Measurements from ENCODE around the gene DAGLB.
"Not testable (repeated sequence)": the region's sequence is repeated elsewhere in the genome, so short reads cannot be mapped to it uniquely, and the experiment has no call there.

Gene DAGLB

GRCh38 chr7:6403907-6404306 is 43.8 kb downstream of the DAGLB start:
- Histone ChIP-seq H3K4me2 (ENCODE audit: low read length) (no peak overlapping the region), H3K27me3 (ENCODE audit: control insufficient read depth, insufficient read depth, low read length) (no peaks in the 10 kb centered on the region), H3K9ac (ENCODE audit: low read depth, low read length) (no peak overlapping the region), H3K36me3 (ENCODE audit: insufficient read depth, low read length) (peaks cover 79% of the 10 kb centered on the region), H3K9me3 (replicated peaks; ENCODE audit: low read length) (no peaks in the 10 kb centered on the region), H3K4me3 (ENCODE audit: low read length) (no peak overlapping the region), H3K4me1 (ENCODE audit: control insufficient read depth, insufficient read depth, low read length) (peaks cover 6% of the 10 kb centered on the region)

DNA sequence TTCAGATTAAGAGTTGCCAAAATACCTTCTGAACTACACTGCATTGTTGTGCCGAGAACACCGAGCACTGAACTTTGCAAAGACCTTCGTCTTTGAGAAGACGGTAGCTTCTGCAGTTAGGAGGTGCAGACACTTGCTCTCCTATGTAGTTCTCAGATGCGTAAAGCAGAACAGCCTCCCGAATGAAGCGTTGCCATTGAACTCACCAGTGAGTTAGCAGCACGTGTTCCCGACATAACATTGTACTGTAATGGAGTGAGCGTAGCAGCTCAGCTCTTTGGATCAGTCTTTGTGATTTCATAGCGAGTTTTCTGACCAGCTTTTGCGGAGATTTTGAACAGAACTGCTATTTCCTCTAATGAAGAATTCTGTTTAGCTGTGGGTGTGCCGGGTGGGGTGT is 45.0 kb downstream of the DAGLB start:
- H3K4me1 ChIP-seq (ENCODE audit: control insufficient read depth, insufficient read depth, low read length) = peaks cover 17% of the 10 kb centered on the region
- no peak overlapping the region for H3K4me2 ChIP-seq (ENCODE audit: low read length)
- no peaks in the 10 kb centered on the region for H3K27me3 ChIP-seq (ENCODE audit: control insufficient read depth, insufficient read depth, low read length)
- H3K9ac ChIP-seq (ENCODE audit: low read depth, low read length) = no peak overlapping the region
- no peak overlapping the region for H3K4me3 ChIP-seq (ENCODE audit: low read length)
- peaks cover 81% of the 10 kb centered on the region for H3K36me3 ChIP-seq (ENCODE audit: insufficient read depth, low read length)
- no peaks in the 10 kb centered on the region for H3K9me3 ChIP-seq (replicated peaks; ENCODE audit: low read length)

DNA sequence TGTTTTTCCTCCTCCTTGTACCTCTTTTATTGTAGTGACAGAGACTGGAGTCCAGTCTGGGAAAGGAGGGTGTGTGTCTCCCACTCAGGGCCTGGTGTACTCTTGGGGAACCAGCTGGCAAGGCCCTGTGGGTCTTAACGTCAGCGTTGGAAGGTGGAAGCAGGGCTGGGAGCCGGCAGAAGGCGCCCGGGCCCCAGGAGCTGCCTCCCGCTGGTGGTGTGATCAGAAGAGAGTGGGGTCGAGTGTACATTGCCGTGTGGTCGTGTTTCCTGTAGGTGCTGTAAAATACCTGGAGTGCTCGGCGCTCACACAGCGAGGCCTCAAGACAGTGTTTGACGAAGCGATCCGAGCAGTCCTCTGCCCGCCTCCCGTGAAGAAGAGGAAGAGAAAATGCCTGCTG is 45.7 kb downstream of the DAGLB start:
- no peaks in the 10 kb centered on the region for H3K9me3 ChIP-seq (replicated peaks; ENCODE audit: low read length)
- H3K36me3 ChIP-seq (ENCODE audit: insufficient read depth, low read length) = peaks cover 75% of the 10 kb centered on the region
- H3K4me3 ChIP-seq (ENCODE audit: low read length) = no peak overlapping the region
- H3K4me1 ChIP-seq (ENCODE audit: control insufficient read depth, insufficient read depth, low read length) = peaks cover 17% of the 10 kb centered on the region
- H3K4me2 ChIP-seq (ENCODE audit: low read length) = no peak overlapping the region
- no peaks in the 10 kb centered on the region for H3K27me3 ChIP-seq (ENCODE audit: control insufficient read depth, insufficient read depth, low read length)
- H3K9ac ChIP-seq (ENCODE audit: low read depth, low read length) = no peak overlapping the region

DNA sequence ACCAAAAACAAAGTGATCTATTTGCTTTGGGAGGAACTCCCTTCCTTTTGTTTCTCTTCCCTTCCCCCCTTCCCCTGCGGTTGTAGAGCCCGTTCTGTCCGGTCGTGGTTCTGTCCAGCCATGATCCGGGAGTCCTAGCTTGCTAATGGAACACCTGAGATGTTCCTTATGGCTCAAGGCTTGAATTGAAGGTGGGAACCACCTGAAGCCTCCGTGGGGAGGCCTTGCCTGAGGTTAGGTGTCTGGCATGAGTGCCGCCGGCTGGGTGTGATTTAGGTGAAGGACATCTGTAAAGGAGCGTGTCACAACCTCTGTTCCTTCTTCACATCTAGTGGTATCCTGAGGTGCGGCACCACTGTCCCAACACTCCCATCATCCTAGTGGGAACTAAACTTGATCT is 46.2 kb downstream of the DAGLB start:
- H3K27me3 ChIP-seq (ENCODE audit: control insufficient read depth, insufficient read depth, low read length) = no peaks in the 10 kb centered on the region
- no peaks in the 10 kb centered on the region for H3K9me3 ChIP-seq (replicated peaks; ENCODE audit: low read length)
- H3K9ac ChIP-seq (ENCODE audit: low read depth, low read length) = no peak overlapping the region
- peaks cover 17% of the 10 kb centered on the region for H3K4me1 ChIP-seq (ENCODE audit: control insufficient read depth, insufficient read depth, low read length)
- no peak overlapping the region for H3K4me3 ChIP-seq (ENCODE audit: low read length)
- peaks cover 73% of the 10 kb centered on the region for H3K36me3 ChIP-seq (ENCODE audit: insufficient read depth, low read length)
- no peak overlapping the region for H3K4me2 ChIP-seq (ENCODE audit: low read length)

DNA sequence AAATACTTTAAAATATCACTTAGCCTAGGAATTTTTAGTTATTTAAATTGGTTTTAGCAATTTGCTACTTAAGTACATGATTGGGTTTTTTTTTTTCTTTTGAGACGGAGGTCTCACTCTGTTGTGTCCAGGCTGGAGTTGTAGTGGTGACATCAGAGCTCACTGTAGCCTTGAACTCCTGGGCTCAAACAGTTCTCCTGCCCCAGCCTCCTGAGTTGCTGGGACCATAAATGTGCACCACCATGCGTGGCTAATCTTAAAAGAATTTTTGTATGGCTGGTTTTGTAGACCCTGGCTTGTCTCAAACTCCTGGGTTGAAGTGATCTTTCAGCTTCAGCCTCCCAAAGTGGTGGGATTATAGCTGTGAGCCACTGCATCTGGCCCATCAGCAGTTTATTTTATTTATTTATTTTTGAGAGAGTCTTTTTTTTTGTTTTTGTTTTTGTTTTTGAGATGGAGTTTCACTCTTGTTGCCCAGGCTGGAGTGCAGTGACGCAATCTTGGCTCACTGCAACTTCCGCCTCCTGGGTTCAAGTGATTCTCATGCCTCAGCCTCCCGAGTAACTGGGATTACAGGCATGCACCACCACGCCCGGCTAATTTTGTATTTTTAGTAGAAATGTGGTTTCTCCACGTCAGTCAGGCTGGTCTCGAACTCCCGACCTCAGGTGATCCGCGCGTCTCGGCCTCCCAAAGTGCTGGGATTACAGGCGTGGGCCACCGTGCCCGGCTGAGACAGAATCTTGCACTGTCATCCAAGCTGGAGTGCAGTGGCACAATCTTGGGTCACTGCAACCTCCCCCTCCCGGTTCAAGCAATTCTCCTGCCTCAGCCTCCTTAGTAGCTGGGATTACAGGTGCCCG is 47.3 kb downstream of the DAGLB start:
- H3K9me3 ChIP-seq (replicated peaks; ENCODE audit: low read length); H3K4me3 ChIP-seq (ENCODE audit: low read length); H3K27me3 ChIP-seq (ENCODE audit: control insufficient read depth, insufficient read depth, low read length); H3K4me2 ChIP-seq (ENCODE audit: low read length); H3K9ac ChIP-seq (ENCODE audit: low read depth, low read length): not testable (repeated sequence)
- H3K4me1 ChIP-seq (ENCODE audit: control insufficient read depth, insufficient read depth, low read length) = peaks cover 17% of the 10 kb centered on the region
- H3K36me3 ChIP-seq (ENCODE audit: insufficient read depth, low read length) = peaks cover 71% of the 10 kb centered on the region

DNA sequence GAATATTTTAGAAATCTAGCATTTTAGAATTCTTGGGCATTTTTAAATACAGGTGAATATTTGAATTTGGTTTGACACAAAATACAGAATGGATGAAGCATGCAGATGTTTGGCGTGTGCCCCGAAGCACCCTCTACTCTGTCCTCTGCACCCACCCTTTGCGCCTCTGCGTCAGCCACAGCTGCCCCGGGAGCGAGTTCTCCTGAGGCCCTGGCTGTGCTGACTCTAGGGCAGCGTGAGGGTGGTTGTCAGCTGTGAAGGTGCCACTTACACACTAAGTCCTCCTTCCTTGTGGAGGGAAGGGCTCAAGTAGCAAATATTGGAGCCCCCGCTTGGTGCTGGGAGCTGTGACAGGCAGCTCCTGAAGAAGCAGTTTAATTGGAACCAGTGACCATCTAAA is 48.4 kb downstream of the DAGLB start:
- peaks cover 65% of the 10 kb centered on the region for H3K36me3 ChIP-seq (ENCODE audit: insufficient read depth, low read length)
- no peaks in the 10 kb centered on the region for H3K9me3 ChIP-seq (replicated peaks; ENCODE audit: low read length)
- no peaks in the 10 kb centered on the region for H3K27me3 ChIP-seq (ENCODE audit: control insufficient read depth, insufficient read depth, low read length)
- no peak overlapping the region for H3K9ac ChIP-seq (ENCODE audit: low read depth, low read length)
- peaks cover 18% of the 10 kb centered on the region for H3K4me1 ChIP-seq (ENCODE audit: control insufficient read depth, insufficient read depth, low read length)
- no peak overlapping the region for H3K4me3 ChIP-seq (ENCODE audit: low read length)
- H3K4me2 ChIP-seq (ENCODE audit: low read length) = no peak overlapping the region

DNA sequence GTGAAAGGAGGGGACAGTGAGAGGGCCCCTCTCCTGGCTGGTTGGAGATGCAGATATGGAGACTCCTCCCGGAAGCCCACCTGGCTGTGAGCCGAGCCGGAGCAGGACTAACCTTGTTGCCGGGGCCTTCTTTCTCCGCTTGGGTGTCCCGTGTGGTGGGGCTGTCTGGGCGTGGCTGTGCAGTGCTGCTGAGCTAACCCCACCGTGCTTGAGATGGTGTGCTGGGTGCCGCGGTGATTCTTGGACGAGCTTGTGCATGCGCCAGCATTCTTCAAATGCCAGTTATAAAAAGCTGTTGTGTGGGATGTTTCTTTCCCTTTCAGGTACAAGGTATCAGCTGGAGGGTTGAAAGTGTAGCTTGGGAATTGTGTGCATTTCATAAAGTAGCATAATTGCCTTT is 48.8 kb downstream of the DAGLB start:
- H3K36me3 ChIP-seq (ENCODE audit: insufficient read depth, low read length) = peaks cover 65% of the 10 kb centered on the region
- no peak overlapping the region for H3K9ac ChIP-seq (ENCODE audit: low read depth, low read length)
- no peak overlapping the region for H3K4me3 ChIP-seq (ENCODE audit: low read length)
- H3K4me2 ChIP-seq (ENCODE audit: low read length) = no peak overlapping the region
- H3K4me1 ChIP-seq (ENCODE audit: control insufficient read depth, insufficient read depth, low read length) = peaks cover 23% of the 10 kb centered on the region
- H3K9me3 ChIP-seq (replicated peaks; ENCODE audit: low read length) = no peaks in the 10 kb centered on the region
- no peaks in the 10 kb centered on the region for H3K27me3 ChIP-seq (ENCODE audit: control insufficient read depth, insufficient read depth, low read length)

- not testable (repeated sequence) for H3K4me3 ChIP-seq (ENCODE audit: low read length)
These were observed 49.8 kb downstream of the DAGLB start for GRCh38 chr7:6397759-6398495.

DNA sequence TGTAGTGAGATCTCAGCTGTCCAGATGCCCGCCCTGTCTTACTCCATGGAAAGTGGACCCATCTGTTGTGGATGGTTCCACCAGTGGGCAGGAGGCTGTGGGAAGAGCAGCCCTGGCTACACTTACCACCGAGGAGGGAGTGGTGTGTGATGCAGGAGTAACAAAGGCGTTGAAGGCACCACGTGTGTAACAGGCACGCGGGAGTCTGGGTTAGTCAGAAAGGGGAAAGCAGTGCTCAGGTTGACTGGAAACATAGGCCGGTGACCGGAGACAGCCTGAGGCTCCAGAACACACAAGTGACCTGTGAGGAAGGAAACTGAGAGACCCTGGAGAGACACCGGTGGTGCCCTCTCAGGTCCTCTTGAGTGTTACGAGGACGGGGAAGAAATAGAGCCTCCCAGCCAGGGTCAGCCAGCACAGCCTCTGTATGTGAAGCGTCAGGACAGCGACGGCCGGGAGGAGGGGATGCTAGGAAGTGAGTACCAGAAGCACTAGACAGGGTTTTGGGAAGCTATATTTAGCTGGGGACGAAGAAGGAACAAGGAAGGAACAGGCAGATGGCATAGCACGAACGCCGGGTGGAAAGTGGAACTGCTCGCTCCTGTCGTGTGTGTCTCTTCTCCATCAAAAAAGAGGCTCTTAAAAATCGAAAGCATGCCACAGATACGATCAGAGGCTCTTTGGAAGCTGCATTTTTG is 51.7 kb downstream of the DAGLB start:
- no peak overlapping the region for H3K9ac ChIP-seq (ENCODE audit: low read depth, low read length)
- H3K4me3 ChIP-seq (ENCODE audit: low read length) = no peak overlapping the region
- peaks cover 63% of the 10 kb centered on the region for H3K36me3 ChIP-seq (ENCODE audit: insufficient read depth, low read length)
- H3K9me3 ChIP-seq (replicated peaks; ENCODE audit: low read length) = no peaks in the 10 kb centered on the region
- H3K4me1 ChIP-seq (ENCODE audit: control insufficient read depth, insufficient read depth, low read length) = peaks cover 42% of the 10 kb centered on the region
- no peaks in the 10 kb centered on the region for H3K27me3 ChIP-seq (ENCODE audit: control insufficient read depth, insufficient read depth, low read length)
- no peak overlapping the region for H3K4me2 ChIP-seq (ENCODE audit: low read length)

More at GRCh38 chr7:6397759-6398495, 49.8 kb downstream of the DAGLB start:
- not testable (repeated sequence) for H3K27me3 ChIP-seq (ENCODE audit: control insufficient read depth, insufficient read depth, low read length); H3K9ac ChIP-seq (ENCODE audit: low read depth, low read length); H3K4me2 ChIP-seq (ENCODE audit: low read length); H3K9me3 ChIP-seq (replicated peaks; ENCODE audit: low read length)
- peaks cover 33% of the 10 kb centered on the region for H3K4me1 ChIP-seq (ENCODE audit: control insufficient read depth, insufficient read depth, low read length)
- peaks cover 62% of the 10 kb centered on the region for H3K36me3 ChIP-seq (ENCODE audit: insufficient read depth, low read length)

DNA sequence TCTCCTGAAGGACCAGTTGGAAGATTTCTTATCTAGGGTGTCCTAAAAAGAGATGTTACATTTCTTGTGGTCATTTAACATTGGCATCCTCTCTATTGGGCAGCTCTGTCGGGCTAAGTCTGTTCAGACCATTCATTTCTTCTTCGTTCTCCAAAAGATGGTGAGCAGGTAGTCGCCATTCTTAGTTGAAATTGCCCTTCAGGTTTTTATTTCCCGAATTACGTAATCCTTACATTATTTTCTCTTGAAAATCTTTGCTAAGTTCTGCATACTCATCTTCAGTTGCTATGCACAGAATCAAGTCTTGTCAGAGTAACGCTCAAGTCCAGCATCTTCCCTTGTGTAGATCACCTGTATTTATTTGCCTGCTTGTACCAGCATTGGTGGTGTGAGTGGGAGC is 53.6 kb downstream of the DAGLB start:
- peak overlapping the region; percentile 5 for H3K4me2 ChIP-seq (ENCODE audit: low read length)
- H3K4me1 ChIP-seq (ENCODE audit: control insufficient read depth, insufficient read depth, low read length) = peaks cover 38% of the 10 kb centered on the region
- H3K9me3 ChIP-seq (replicated peaks; ENCODE audit: low read length) = no peaks in the 10 kb centered on the region
- H3K27me3 ChIP-seq (ENCODE audit: control insufficient read depth, insufficient read depth, low read length) = no peaks in the 10 kb centered on the region
- no peak overlapping the region for H3K9ac ChIP-seq (ENCODE audit: low read depth, low read length)
- H3K36me3 ChIP-seq (ENCODE audit: insufficient read depth, low read length) = peaks cover 58% of the 10 kb centered on the region
- no peak overlapping the region for H3K4me3 ChIP-seq (ENCODE audit: low read length)

DNA sequence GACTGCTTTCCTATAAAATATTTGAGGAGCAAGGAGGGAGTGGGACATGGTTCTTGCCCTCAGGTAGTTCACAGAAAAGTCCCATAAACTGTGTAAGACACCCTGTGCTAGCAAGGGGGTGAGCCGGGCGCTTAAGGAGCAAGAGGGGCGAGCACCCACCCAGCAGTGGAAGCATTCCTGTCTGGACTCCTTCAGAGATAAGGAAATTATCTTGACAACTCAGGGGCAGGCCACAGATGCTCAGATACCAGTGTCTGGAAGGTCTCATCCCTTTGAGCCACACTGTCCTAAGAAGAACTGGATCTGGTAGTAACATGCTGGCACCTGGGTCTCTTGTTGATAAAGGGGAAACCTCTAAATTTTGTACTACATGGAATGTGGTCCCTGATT is 54.1 kb downstream of the DAGLB start:
- Histone ChIP-seq H3K4me1 (ENCODE audit: control insufficient read depth, insufficient read depth, low read length) (peaks cover 33% of the 10 kb centered on the region), H3K27me3 (ENCODE audit: control insufficient read depth, insufficient read depth, low read length) (no peaks in the 10 kb centered on the region), H3K9me3 (replicated peaks; ENCODE audit: low read length) (no peaks in the 10 kb centered on the region), H3K9ac (ENCODE audit: low read depth, low read length) (no peak overlapping the region), H3K4me2 (ENCODE audit: low read length) (peak overlapping the region; percentile 5), H3K36me3 (ENCODE audit: insufficient read depth, low read length) (peaks cover 57% of the 10 kb centered on the region), H3K4me3 (ENCODE audit: low read length) (no peak overlapping the region)

All from skeletal muscle satellite cell (primary cell).